GM19324 (cell line): Measurements from ENCODE around the gene COPZ2.
"Not testable (repeated sequence)": the region's sequence is repeated elsewhere in the genome, so short reads cannot be mapped to it uniquely, and the experiment has no call there.

Experiments used
- ATAC-seq: cut with Tn5 transposase; IDR thresholded peaks from one replicate; pipeline ENCODE4 v1.9.1; 2021; ENCODE audit warnings: mild to moderate bottlenecking, moderate library complexity; ENCODE audit not compliant: unreplicated experiment, low FRiP score

COPZ2 gene

DNA sequence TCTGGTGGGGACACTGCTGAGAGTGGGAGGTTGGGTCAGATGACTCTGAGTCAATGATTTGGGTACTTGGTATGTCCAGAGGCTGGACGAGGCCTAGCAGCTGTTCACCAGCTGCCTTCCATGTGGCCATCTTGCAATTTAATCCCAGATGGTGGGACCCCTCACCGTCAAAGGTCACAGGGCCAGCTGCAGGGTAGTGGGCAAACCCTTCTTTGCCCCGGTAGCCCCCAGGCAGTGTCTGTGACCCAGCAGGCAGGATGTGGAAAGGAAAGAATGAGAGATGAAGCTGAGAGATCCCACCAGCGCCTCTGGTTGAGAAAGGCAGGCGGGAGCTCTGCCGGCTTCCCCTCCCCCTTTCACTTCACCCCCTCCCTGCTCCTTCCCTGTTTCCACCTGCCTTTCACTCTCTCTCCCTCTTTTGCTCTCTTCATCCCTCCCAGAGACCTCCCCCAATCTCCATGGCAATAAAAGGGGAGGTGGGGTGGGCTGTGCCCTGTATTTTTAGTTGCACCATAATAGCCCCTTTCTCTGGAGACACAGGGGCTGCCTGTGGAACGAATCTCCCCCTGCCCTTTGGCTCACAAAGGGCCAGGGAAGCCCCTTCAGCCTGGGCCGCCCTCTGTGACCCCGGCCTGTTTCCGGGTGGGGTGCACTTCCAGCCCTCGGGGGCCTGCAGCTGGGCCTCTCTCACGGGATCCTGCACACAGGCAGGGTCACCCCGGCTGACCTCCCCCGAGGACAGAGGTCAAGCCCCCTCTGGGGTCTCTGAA, 46.5 kb downstream of the COPZ2 start:
- ATAC-seq: no peak

DNA sequence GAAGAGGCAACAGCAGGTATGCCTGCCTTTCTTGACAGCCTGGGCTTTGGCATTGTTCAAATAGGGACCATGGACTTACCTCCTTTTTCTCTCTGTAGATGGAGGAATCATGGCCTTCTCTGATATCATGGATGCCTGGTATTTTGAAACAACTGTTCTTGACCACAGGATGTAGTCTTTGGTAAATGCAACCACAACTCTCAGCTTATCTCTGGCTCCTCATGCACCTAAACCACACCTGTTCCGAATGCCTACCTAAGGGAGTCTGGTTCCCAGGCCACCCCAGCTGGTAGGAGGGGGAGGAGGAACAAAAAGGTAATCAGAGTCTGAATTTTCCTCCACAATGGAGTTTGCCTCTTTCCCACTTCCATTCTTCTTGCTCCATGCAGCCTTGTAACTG, 47.9 kb downstream of the COPZ2 start:
- ATAC-seq: no peak

DNA sequence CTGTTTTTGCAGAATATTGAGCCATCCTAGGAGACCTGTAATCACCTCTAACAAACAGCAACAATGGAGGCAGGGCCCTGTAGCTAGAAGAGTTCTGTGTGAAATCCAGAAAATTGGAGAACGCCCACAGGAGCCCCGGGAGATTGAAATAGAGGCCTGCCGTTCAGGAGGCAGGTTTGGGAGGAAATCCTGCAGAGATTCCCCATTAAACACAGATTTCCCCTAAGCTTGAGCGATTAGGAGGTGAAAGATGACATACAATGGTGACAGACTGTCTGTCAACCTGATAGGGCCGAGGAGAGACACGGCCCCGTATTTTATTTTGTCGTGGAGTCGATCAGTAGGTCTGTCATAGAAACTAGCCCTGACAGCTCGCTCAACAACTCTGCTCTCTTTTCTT, 48.4 kb downstream of the COPZ2 start:
- ATAC-seq: no peak

- not testable (repeated sequence) for ATAC-seq
These were observed 49.2 kb downstream of the COPZ2 start for GRCh38 chr17:47988445-47988844.

DNA sequence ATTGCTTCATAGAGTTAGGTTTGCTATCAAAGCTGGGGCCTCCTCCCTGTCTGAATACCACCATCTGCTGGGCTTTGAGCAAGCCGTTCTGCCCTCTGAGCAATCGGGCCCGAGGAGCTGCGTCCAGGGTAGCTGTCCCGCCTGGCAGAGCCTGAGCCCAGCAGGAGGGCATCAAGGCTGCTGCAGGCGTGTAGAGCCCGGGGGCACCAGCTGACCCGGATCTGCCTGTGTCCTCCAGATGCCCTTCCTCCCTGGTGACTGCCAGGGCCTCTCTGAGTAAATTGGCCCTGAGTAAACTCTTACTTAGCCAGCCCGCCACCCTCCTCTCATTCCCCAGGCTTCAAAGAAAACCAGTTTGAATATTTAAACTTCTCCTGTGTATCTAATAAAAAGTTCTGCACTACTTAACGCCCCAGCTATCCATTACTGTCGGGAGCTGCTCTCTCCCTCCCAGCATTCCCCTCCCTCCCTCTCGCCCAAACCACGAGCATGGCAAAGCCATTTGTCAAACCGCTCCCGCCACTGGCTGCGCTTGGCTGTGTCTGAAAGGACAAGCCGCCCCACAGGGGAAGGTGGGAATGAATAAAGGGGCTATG, 50.3 kb downstream of the COPZ2 start:
- no peak for ATAC-seq

DNA sequence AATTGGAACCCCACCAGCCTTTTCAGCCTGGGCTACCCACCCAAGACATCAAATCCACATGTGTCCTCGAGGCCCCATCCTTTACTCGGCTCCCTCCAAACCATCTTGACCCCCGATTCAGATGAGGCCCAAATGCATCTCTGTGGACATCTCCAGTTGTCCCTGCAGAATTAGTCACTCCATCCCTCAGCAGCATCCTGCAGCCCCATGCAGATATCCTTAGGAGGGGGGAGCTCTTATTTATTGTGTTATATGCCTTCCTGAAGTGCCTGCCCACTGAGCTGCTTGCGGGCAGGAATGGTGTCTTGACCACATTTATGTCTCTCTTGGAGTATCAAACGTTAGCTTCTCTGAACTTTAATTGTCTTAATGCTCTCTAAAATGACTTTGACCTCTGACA, 51.1 kb downstream of the COPZ2 start:
- ATAC-seq: no peak

GRCh38 chr17:47983492-47984223, 53.9 kb downstream of the COPZ2 start:
- no peak for ATAC-seq

DNA sequence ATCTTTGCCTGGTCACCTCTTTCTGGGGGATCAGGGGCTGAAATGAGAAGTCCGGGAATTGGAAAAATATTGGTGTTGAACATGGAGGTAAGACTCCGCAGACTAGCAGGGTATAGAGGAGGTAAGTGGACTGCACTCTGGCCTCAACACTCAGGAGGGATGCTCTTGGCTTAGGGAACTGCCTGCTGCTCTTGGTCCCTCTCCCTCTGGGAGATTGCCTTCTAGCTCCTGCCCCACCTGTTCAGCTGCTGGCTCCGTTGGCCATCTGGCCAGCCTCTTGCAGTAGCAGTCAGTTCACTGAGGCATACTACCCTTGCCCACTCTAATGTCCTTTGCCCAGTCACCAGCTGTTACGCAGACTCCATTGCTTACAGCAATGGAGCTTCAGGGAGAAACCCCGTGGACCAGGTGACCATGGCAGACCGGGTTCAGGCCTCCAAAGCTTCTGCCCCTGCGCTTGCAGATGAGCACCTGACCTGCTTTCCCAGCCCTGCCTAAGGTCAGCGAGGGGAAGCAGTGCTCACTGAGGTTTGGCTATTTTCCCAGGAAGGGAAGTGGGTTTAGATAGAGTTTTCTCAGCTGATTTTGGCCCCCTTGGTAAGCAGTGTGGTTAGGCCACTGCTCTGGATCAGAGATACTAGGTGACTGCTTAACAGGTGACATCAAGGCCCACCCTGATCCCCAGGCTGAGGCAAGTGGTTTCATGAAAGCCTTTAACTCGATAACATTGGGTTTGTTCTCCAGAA, 54.8 kb downstream of the COPZ2 start:
- no peak for ATAC-seq

- ATAC-seq: no peak
These were observed 55.4 kb downstream of the COPZ2 start for GRCh38 chr17:47982091-47982617.

DNA sequence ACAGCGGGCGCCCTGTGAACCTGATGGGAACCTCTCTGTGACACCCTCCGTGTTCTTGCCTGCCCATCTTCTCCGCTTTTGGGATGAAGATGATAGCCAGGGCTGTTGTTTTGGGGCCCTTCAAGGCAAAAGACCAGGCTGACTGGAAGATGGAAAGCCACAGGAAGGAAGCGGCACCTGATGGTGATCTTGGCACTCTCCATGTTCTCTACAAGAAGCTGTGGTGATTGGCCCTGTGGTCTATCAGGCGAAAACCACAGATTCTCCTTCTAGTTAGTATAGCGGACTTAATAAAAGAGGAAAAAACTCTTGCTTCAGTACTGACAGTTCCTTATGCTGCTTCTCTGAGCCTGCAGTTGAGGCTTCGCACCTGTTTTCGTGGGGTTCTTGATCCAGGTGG, 56.1 kb downstream of the COPZ2 start:
- no peak for ATAC-seq

DNA sequence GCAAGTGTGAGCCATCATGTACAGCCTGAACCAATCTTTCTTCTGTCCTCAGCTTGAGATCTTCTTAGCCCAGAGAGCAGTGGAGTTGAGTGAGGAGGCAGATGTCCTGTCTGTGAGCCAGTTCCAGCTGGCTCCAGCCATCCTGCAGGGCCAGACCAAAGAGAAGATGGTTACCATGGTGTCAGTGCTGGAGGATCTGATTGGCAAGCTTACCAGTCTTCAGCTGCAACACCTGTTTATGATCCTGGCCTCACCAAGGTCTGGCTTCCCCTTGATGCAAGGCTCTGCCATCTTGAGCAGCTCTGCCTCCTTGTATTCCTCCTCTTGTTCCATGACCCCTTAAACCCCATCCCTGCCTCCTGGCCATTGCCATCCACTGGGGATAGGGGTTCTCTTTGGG, 57.1 kb downstream of the COPZ2 start:
- no peak for ATAC-seq

- no peak for ATAC-seq
These were observed 59.3 kb downstream of the COPZ2 start for GRCh38 chr17:47978324-47978723.
